Stimulated activated memory B cell treated with anti-CD40 and anti-IgM and Interleukin-4, amounts not matched to agents 10 μg/mL and 1 μg/mL and 100 μg/mL, for 72 hours (primary cell): ENCODE measurements around the gene ZNF644.

ENCODE experiments used
- ATAC-seq: fragments of 150-1000 bp; cut with Tn5 transposase; 2 replicates; pipeline ENCODE4 v1.10.0; 2021
- H3K27ac Mint-ChIP-seq: one replicate; pipeline ENCODE4 v1.8.0; 2022; ENCODE audit warnings: mild to moderate bottlenecking, mixed read lengths
- H3K27me3 Mint-ChIP-seq: one replicate; pipeline ENCODE4 v1.8.0; 2022; ENCODE audit warnings: mixed read lengths
- H3K36me3 Mint-ChIP-seq: one replicate; pipeline ENCODE4 v1.8.0; 2022; ENCODE audit warnings: mixed read lengths
- H3K4me1 Mint-ChIP-seq: one replicate; pipeline ENCODE4 v1.8.0; 2022; ENCODE audit warnings: mixed read lengths
- H3K4me3 Mint-ChIP-seq: one replicate; pipeline ENCODE4 v1.8.0; 2022; ENCODE audit warnings: mild to moderate bottlenecking, moderate library complexity, mixed read lengths
- H3K9me3 Mint-ChIP-seq: one replicate; pipeline ENCODE4 v1.8.0; 2022; ENCODE audit warnings: mixed read lengths

Gene ZNF644

DNA sequence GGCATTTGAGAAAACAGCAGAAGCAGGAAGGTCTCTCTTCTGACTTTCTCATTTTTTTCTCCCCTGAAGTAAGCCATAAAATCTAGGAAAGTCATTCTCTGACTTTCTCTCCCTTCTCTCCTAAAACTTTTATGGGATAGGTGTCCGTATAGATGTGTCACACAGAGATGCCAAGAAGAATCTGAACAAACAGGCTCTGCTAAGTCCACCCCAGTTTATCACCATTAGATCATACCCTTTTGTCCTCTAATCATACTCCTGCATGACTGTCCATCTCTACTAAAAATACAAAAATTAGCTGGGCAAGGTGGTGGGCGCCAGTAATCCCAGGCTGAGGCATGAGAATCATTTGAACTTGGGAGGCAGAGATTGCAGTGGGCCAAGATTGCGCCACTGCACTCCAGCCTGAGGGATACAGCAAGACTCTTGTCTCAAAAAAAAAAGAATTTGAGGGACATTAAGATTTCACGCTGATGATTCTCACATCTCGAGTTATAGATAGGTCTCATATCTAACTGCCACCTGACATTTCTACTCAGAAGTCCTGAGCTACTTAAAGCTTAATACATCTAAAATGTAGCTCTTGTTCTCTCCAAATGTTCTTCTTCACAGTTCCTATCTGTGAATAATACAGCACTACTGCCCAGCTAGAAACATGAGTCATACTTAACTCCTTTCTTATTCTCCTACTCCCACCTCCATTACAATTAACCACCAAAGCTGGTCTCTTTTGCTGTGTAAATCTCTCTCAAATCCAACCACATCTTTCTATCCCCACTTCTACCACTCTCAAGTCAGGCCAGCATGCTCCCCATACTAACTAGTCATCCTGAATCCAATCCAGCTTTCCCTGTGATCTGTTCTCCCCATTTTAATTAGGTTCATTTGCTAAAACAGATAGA is 47.7 kb downstream of the ZNF644 start:
- no peak overlapping the region for H3K4me3 Mint-ChIP-seq

DNA sequence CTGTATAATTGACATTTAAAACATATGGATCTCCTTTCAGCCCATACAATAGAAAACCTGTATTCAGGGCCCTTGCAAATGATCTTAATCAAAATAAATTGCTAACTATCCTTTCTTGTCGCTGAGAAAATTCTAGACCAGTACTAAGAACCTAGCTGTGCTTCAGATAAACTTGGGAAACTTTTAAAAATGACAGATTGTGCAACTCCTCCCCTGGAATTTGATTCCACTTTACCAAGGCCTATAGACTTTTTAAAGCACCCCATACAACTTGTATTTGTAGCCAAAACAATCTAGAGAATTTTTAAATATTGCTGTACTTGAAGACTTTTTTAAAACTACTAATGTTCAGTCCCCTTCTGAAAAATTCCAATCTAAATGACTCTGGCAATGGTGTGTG is 51.6 kb downstream of the ZNF644 start:
- Mint-ChIP-seq H3K36me3 (peaks cover 46% of the 10 kb centered on the region), H3K9me3 (no peaks in the 10 kb centered on the region), H3K27ac (no peak overlapping the region), H3K27me3 (no peaks in the 10 kb centered on the region), H3K4me1 (peaks cover 54% of the 10 kb centered on the region), H3K4me3 (no peak overlapping the region)
- ATAC-seq = no peak

More for the DNA sequence above, 47.7 kb downstream of the ZNF644 start:
- Mint-ChIP-seq H3K27ac (peak overlapping the region; percentile 2), H3K27me3 (no peaks in the 10 kb centered on the region), H3K36me3 (peaks cover 40% of the 10 kb centered on the region), H3K4me1 (peaks cover 34% of the 10 kb centered on the region), H3K9me3 (no peaks in the 10 kb centered on the region)
- no peak for ATAC-seq

- peaks cover 37% of the 10 kb centered on the region for H3K36me3 Mint-ChIP-seq
- no peak for ATAC-seq
- peaks cover 53% of the 10 kb centered on the region for H3K4me1 Mint-ChIP-seq
- H3K27me3 Mint-ChIP-seq = no peaks in the 10 kb centered on the region
- no peak overlapping the region for H3K4me3 Mint-ChIP-seq
- no peak overlapping the region for H3K27ac Mint-ChIP-seq
- H3K9me3 Mint-ChIP-seq = no peaks in the 10 kb centered on the region
Observed at GRCh38 chr1:90969241-90969640, 52.6 kb downstream of the ZNF644 start.

DNA sequence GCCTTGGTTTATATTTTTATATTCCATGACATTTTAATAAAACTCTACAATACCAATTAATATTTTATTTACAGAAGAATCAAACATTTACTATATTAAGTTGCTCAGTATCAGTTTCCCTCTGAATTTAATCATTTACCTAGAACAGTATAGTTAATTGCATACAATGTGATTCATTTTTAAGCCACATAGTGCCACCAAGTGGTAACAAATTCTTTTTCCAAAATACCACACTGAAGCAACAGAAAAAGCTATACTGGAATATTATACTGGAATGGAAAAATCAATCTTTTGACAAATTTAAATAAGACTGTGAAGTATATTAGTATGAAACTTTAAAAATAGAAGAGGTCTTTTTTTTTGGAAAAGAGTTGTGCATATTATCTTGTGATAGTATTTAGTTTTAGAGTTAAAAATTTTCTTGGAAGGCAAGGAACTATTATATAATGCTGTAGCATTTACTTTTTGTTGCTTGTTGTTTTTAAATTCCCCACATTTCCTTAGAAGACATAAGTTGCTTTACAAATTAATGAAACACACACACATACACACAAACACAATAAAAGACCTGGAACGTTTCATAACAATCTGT is 57.3 kb downstream of the ZNF644 start:
- ATAC-seq = no peak
- Mint-ChIP-seq H3K4me3 (no peak overlapping the region), H3K27ac (no peak overlapping the region), H3K4me1 (peaks cover 61% of the 10 kb centered on the region), H3K9me3 (no peaks in the 10 kb centered on the region), H3K36me3 (peaks cover 37% of the 10 kb centered on the region), H3K27me3 (no peaks in the 10 kb centered on the region)

DNA sequence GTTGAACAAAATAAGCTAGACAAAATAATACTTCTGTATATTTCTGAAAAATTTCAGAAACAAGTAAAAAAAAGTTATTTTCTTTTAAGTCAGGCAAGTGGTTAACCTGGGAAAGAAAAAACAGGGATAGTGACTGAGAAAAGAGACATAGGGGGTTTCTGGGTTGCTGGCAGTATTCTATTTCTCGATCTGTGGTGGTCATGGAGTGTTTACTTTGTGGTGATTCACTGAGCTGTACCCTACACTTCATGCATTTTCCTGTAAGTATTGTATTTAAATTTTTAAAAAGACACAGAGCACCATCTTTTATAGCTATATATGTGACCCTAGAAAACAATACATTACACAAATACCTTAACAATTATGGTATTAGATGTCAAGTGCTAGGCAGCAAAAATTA is 58.2 kb downstream of the ZNF644 start:
- ATAC-seq = no peak
- H3K9me3 Mint-ChIP-seq = no peaks in the 10 kb centered on the region
- no peak overlapping the region for H3K4me3 Mint-ChIP-seq
- no peaks in the 10 kb centered on the region for H3K27me3 Mint-ChIP-seq
- H3K4me1 Mint-ChIP-seq = peaks cover 58% of the 10 kb centered on the region
- peaks cover 44% of the 10 kb centered on the region for H3K36me3 Mint-ChIP-seq
- no peak overlapping the region for H3K27ac Mint-ChIP-seq

DNA sequence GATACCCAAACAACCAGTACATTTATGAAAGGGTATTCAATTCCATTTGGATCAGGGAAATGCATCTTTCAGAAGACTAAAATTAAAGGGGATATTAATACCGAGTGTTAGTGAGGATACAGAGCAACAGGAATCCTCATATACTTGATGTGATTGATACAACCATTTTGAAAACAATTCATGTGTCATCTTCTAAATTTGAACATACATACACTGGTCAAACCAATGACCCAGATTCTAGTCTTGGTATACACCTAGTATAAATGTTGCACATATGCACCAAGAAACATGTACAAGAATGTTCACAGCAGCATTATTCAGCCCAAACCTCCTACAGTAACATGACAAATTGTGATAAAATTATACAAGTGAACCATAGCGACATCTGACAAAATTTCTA is 58.6 kb downstream of the ZNF644 start:
- H3K36me3 Mint-ChIP-seq = peaks cover 48% of the 10 kb centered on the region
- no peak overlapping the region for H3K4me3 Mint-ChIP-seq
- no peaks in the 10 kb centered on the region for H3K27me3 Mint-ChIP-seq
- peaks cover 62% of the 10 kb centered on the region for H3K4me1 Mint-ChIP-seq
- no peak overlapping the region for H3K27ac Mint-ChIP-seq
- no peak for ATAC-seq
- no peaks in the 10 kb centered on the region for H3K9me3 Mint-ChIP-seq

DNA sequence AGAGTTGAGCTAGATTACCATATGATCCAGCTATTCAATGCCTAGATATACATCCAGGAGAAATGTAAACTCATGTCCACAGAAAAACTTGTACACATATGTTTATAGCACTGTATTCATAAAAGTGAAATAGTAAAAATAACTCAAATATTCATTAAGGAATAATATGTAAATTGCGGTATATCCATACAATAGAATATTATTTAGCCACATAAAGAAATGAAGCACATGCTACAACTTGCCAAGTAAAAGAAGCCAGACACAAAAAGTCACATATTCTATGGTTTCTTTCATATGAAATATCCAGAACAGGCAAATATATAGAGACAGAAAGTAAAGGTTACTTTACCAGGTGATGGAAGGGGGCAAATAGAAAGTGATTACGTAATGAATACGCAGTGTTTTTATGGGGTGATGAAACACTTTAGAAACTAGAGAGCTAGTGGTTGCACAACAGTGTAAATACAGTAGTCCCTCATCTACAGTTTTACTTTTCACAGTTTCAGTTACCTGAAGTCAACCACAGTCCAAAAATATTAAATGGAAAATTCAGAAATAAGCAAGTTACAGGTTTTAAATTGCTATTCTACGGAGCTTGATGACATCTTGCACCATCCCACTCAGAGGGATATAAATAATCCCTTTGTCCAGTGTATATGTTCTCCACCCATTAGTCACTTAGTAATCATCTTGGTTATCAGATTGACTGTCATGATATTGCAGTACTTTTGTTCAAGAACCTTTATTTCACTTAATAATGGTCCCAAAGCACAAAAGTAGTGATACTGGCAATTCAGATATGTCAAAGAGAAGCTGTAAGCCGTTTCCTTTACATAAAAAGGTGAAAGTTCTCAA is 62.3 kb downstream of the ZNF644 start:
- Mint-ChIP-seq H3K4me3 (no peak overlapping the region), H3K36me3 (peaks cover 66% of the 10 kb centered on the region), H3K9me3 (peaks cover 2% of the 10 kb centered on the region), H3K27ac (no peak overlapping the region), H3K4me1 (peaks cover 69% of the 10 kb centered on the region), H3K27me3 (no peaks in the 10 kb centered on the region)
- no peak for ATAC-seq

GRCh38 chr1:90957497-90957896 is 64.3 kb downstream of the ZNF644 start:
- peaks cover 3% of the 10 kb centered on the region for H3K9me3 Mint-ChIP-seq
- H3K4me3 Mint-ChIP-seq = no peak overlapping the region
- H3K36me3 Mint-ChIP-seq = peaks cover 72% of the 10 kb centered on the region
- no peak overlapping the region for H3K27ac Mint-ChIP-seq
- ATAC-seq = no peak
- H3K27me3 Mint-ChIP-seq = no peaks in the 10 kb centered on the region
- peaks cover 72% of the 10 kb centered on the region for H3K4me1 Mint-ChIP-seq

DNA sequence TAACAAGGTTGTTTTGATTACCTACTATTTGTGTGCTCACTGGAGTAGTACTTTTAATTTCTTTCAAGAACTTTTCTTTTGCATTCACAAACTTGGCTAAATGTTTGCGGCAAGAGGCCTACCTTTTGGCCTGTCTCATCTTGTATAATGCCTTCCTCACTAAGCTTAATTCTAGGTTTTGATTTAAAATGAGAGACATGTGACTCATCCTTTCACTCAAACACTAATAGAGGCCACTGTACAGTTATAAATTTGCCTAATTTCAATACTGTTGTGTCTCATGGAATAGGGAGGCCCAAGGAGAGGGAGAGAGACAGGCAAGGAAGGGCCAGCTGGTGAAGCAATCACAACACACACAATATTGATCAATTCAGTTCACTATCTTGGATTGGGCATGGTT is 66.1 kb downstream of the ZNF644 start:
- Mint-ChIP-seq H3K27ac (no peak overlapping the region), H3K4me3 (no peak overlapping the region), H3K9me3 (peaks cover 3% of the 10 kb centered on the region), H3K27me3 (no peaks in the 10 kb centered on the region), H3K36me3 (peaks cover 84% of the 10 kb centered on the region), H3K4me1 (peaks cover 83% of the 10 kb centered on the region)
- ATAC-seq = no peak

- ATAC-seq = no peak
- H3K4me1 Mint-ChIP-seq = peaks cover 61% of the 10 kb centered on the region
- H3K27ac Mint-ChIP-seq = no peak overlapping the region
- peaks cover 61% of the 10 kb centered on the region for H3K36me3 Mint-ChIP-seq
- H3K4me3 Mint-ChIP-seq = no peak overlapping the region
- H3K9me3 Mint-ChIP-seq = peaks cover 3% of the 10 kb centered on the region
- no peaks in the 10 kb centered on the region for H3K27me3 Mint-ChIP-seq
Observed at GRCh38 chr1:90952906-90953305, 68.9 kb downstream of the ZNF644 start.

DNA sequence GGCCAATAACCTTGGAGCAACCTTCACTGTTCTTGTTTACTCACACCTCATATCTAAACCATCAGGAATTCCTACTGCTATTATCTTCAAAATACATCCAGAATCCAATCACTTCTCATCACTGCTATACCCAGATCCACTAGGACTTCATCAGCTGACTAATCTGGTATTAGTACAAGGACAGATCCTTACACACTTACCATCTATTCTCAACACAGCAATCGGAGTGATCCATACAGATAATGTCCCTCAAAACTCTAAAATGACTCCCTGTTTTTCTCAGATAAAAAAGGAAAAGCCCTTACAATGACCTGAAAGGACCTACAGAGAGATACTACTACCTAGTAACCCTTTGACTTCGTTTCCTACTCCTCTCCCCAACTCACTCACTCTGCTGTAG is 70.8 kb downstream of the ZNF644 start:
- H3K27ac Mint-ChIP-seq = no peak overlapping the region
- H3K4me3 Mint-ChIP-seq = no peak overlapping the region
- peaks cover 50% of the 10 kb centered on the region for H3K4me1 Mint-ChIP-seq

GRCh38 chr1:90948301-90948700 is 73.5 kb downstream of the ZNF644 start:
- no peak for ATAC-seq
- Mint-ChIP-seq H3K36me3 (peaks cover 26% of the 10 kb centered on the region), H3K27ac (no peak overlapping the region), H3K4me3 (no peak overlapping the region), H3K4me1 (peaks cover 34% of the 10 kb centered on the region), H3K9me3 (no peaks in the 10 kb centered on the region), H3K27me3 (no peaks in the 10 kb centered on the region)

More for the DNA sequence above, 70.8 kb downstream of the ZNF644 start:
- H3K27me3 Mint-ChIP-seq = no peaks in the 10 kb centered on the region
- H3K9me3 Mint-ChIP-seq = peaks cover 3% of the 10 kb centered on the region
- peaks cover 42% of the 10 kb centered on the region for H3K36me3 Mint-ChIP-seq
- no peak for ATAC-seq

DNA sequence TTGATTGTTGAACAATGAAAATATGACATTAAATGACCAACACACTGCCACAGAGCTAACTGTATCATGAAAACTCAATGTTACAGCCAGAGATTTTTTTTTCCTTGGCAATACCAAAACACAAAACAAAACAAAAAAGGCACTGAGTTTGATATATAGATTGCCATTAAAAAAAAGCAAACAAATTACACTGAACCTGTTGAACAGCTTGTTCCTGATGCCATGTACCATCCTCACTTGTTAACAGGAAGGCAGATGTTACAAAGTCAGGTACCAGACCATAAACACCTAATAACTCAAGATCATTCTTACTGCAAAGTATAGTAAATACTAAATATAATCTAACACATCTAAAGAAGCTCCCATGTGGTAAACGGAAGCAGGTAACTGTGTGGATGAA is 75.2 kb downstream of the ZNF644 start:
- no peaks in the 10 kb centered on the region for H3K9me3 Mint-ChIP-seq
- H3K27me3 Mint-ChIP-seq = no peaks in the 10 kb centered on the region
- H3K36me3 Mint-ChIP-seq = peaks cover 10% of the 10 kb centered on the region
- no peak overlapping the region for H3K27ac Mint-ChIP-seq
- H3K4me3 Mint-ChIP-seq = no peak overlapping the region
- peaks cover 17% of the 10 kb centered on the region for H3K4me1 Mint-ChIP-seq
- no peak for ATAC-seq

DNA sequence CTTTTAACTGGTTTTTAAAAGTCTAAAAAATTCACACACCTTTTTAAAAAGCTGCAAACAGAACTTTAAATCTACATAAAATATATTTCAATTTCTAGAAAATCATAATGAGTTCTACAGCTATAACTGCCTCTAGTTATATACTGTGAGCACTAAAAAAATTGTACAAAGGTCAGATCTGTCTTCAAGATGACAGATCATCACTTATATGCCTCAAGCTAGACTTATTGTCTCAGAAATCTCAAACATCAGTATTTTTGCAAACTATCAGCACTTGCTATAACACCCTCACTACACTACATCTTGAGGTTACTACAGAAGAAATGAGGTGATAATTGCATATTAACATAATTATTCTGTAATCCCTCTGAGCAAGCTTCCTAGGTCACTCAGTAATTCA is 76.5 kb downstream of the ZNF644 start:
- Mint-ChIP-seq H3K4me3 (no peak overlapping the region), H3K9me3 (no peaks in the 10 kb centered on the region), H3K27ac (no peak overlapping the region), H3K36me3 (peaks cover 13% of the 10 kb centered on the region), H3K4me1 (peaks cover 11% of the 10 kb centered on the region), H3K27me3 (no peaks in the 10 kb centered on the region)
- ATAC-seq = no peak

DNA sequence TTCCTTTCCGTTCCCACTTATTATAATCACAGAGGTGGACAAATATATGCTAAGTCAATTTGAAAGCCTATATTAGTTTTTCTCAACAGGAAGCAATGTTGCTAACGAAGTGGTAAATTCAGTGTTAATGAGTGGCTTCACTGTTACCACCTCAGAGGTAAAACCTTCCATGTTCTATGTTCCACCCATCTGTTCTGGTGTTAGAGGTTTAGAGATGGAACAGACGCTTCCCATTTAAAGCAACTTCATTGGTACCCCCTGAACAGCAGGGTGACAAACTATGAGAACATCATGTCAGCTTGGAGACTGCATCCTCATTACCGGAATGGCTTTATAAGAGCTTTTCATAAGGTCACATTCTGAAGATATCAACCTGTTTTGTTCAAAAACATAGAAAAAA is 77.9 kb downstream of the ZNF644 start:
- no peak overlapping the region for H3K27ac Mint-ChIP-seq
- peaks cover 26% of the 10 kb centered on the region for H3K36me3 Mint-ChIP-seq
- H3K4me3 Mint-ChIP-seq = no peak overlapping the region
- no peak for ATAC-seq
- no peaks in the 10 kb centered on the region for H3K27me3 Mint-ChIP-seq
- no peaks in the 10 kb centered on the region for H3K9me3 Mint-ChIP-seq
- peaks cover 11% of the 10 kb centered on the region for H3K4me1 Mint-ChIP-seq
